Measurements from ENCODE around the gene PCLO.

The PCLO gene

GRCh38 chr7:82964150-82964882 is 198.4 kb downstream of the PCLO start:
- Histone ChIP-seq H3K9me3 (ENCODE audit: control insufficient read depth in 2 of 2, low read length in 2 of 2) (no peaks in the 10 kb centered on the region), H3K4me3 (ENCODE audit: low read length in 2 of 2) (no peak overlapping the region), H3K4me1 (ENCODE audit: control insufficient read depth, insufficient read depth, low read length) (no peaks in the 10 kb centered on the region), H3K27me3 (ENCODE audit: control insufficient read depth in 1 of 2, insufficient read depth in 2 of 2, low read length in 2 of 2) (no peaks in the 10 kb centered on the region), H3K27ac (ENCODE audit: low read length) (no peak overlapping the region), H3K36me3 (ENCODE audit: control insufficient read depth in 2 of 2, insufficient read depth in 2 of 2, low read length in 2 of 2) (no peaks in the 10 kb centered on the region), H3K9ac (ENCODE audit: low read length in 2 of 2) (no peak overlapping the region)

GRCh38 chr7:82961240-82961639 is 201.4 kb downstream of the PCLO start:
- Histone ChIP-seq H3K9me3 (ENCODE audit: control insufficient read depth in 2 of 2, low read length in 2 of 2) (no peaks in the 10 kb centered on the region), H3K4me3 (ENCODE audit: low read length in 2 of 2) (no peak overlapping the region), H3K27me3 (ENCODE audit: control insufficient read depth in 1 of 2, insufficient read depth in 2 of 2, low read length in 2 of 2) (no peaks in the 10 kb centered on the region), H3K27ac (ENCODE audit: low read length) (no peak overlapping the region), H3K4me1 (ENCODE audit: control insufficient read depth, insufficient read depth, low read length) (no peaks in the 10 kb centered on the region), H3K9ac (ENCODE audit: low read length in 2 of 2) (no peak overlapping the region), H3K36me3 (ENCODE audit: control insufficient read depth in 2 of 2, insufficient read depth in 2 of 2, low read length in 2 of 2) (no peaks in the 10 kb centered on the region)

- H3K27me3 ChIP-seq (ENCODE audit: control insufficient read depth in 1 of 2, insufficient read depth in 2 of 2, low read length in 2 of 2), result no peaks in the 10 kb centered on the region
These were observed 203.2 kb downstream of the PCLO start for GRCh38 chr7:82959528-82959927.

GRCh38 chr7:82957521-82957920 is 205.2 kb downstream of the PCLO start:
- no peak overlapping the region for H3K9ac ChIP-seq (ENCODE audit: low read length in 2 of 2)
- no peak overlapping the region for H3K27ac ChIP-seq (ENCODE audit: low read length)
- no peak overlapping the region for H3K4me3 ChIP-seq (ENCODE audit: low read length in 2 of 2)
- no peaks in the 10 kb centered on the region for H3K27me3 ChIP-seq (ENCODE audit: control insufficient read depth in 1 of 2, insufficient read depth in 2 of 2, low read length in 2 of 2)
- H3K9me3 ChIP-seq (ENCODE audit: control insufficient read depth in 2 of 2, low read length in 2 of 2), result peaks cover 0 to 4% of the 10 kb centered on the region in 2 donors
- no peaks in the 10 kb centered on the region for H3K36me3 ChIP-seq (ENCODE audit: control insufficient read depth in 2 of 2, insufficient read depth in 2 of 2, low read length in 2 of 2)
- H3K4me1 ChIP-seq (ENCODE audit: control insufficient read depth, insufficient read depth, low read length), result no peaks in the 10 kb centered on the region

More at GRCh38 chr7:82959528-82959927, 203.2 kb downstream of the PCLO start:
- peaks cover 0 to 4% of the 10 kb centered on the region in 2 donors for H3K9me3 ChIP-seq (ENCODE audit: control insufficient read depth in 2 of 2, low read length in 2 of 2)
- no peaks in the 10 kb centered on the region for H3K36me3 ChIP-seq (ENCODE audit: control insufficient read depth in 2 of 2, insufficient read depth in 2 of 2, low read length in 2 of 2)
- H3K9ac ChIP-seq (ENCODE audit: low read length in 2 of 2), result no peak overlapping the region
- H3K4me3 ChIP-seq (ENCODE audit: low read length in 2 of 2), result no peak overlapping the region
- H3K27ac ChIP-seq (ENCODE audit: low read length), result no peak overlapping the region
- H3K4me1 ChIP-seq (ENCODE audit: control insufficient read depth, insufficient read depth, low read length), result no peaks in the 10 kb centered on the region

GRCh38 chr7:82953324-82954027 is 209.2 kb downstream of the PCLO start:
- Histone ChIP-seq H3K4me3 (ENCODE audit: low read length in 2 of 2) (no peak overlapping the region), H3K27ac (ENCODE audit: low read length) (no peak overlapping the region), H3K9me3 (ENCODE audit: control insufficient read depth in 2 of 2, low read length in 2 of 2) (peaks cover 0 to 8% of the 10 kb centered on the region in 2 donors), H3K4me1 (ENCODE audit: control insufficient read depth, insufficient read depth, low read length) (no peaks in the 10 kb centered on the region), H3K27me3 (ENCODE audit: control insufficient read depth in 1 of 2, insufficient read depth in 2 of 2, low read length in 2 of 2) (no peaks in the 10 kb centered on the region), H3K36me3 (ENCODE audit: control insufficient read depth in 2 of 2, insufficient read depth in 2 of 2, low read length in 2 of 2) (no peaks in the 10 kb centered on the region), H3K9ac (ENCODE audit: low read length in 2 of 2) (no peak overlapping the region)

GRCh38 chr7:82950436-82950835 is 212.2 kb downstream of the PCLO start:
- Histone ChIP-seq H3K27ac (ENCODE audit: low read length) (no peak overlapping the region), H3K4me1 (ENCODE audit: control insufficient read depth, insufficient read depth, low read length) (no peaks in the 10 kb centered on the region), H3K9ac (ENCODE audit: low read length in 2 of 2) (no peak overlapping the region), H3K36me3 (ENCODE audit: control insufficient read depth in 2 of 2, insufficient read depth in 2 of 2, low read length in 2 of 2) (no peaks in the 10 kb centered on the region), H3K9me3 (ENCODE audit: control insufficient read depth in 2 of 2, low read length in 2 of 2) (peaks cover 0 to 4% of the 10 kb centered on the region in 2 donors), H3K27me3 (ENCODE audit: control insufficient read depth in 1 of 2, insufficient read depth in 2 of 2, low read length in 2 of 2) (no peaks in the 10 kb centered on the region), H3K4me3 (ENCODE audit: low read length in 2 of 2) (no peak overlapping the region)

GRCh38 chr7:82945480-82945879 is 217.2 kb downstream of the PCLO start:
- no peak overlapping the region for H3K9ac ChIP-seq (ENCODE audit: low read length in 2 of 2)
- H3K27me3 ChIP-seq (ENCODE audit: control insufficient read depth in 1 of 2, insufficient read depth in 2 of 2, low read length in 2 of 2), result no peaks in the 10 kb centered on the region
- no peak overlapping the region for H3K27ac ChIP-seq (ENCODE audit: low read length)

GRCh38 chr7:82945056-82945455 is 217.6 kb downstream of the PCLO start:
- H3K9me3 ChIP-seq (ENCODE audit: control insufficient read depth in 2 of 2, low read length in 2 of 2), result peaks cover 0 to 4% of the 10 kb centered on the region in 2 donors
- no peak overlapping the region for H3K27ac ChIP-seq (ENCODE audit: low read length)
- H3K36me3 ChIP-seq (ENCODE audit: control insufficient read depth in 2 of 2, insufficient read depth in 2 of 2, low read length in 2 of 2), result no peaks in the 10 kb centered on the region
- H3K9ac ChIP-seq (ENCODE audit: low read length in 2 of 2), result no peak overlapping the region
- no peaks in the 10 kb centered on the region for H3K4me1 ChIP-seq (ENCODE audit: control insufficient read depth, insufficient read depth, low read length)
- no peak overlapping the region for H3K4me3 ChIP-seq (ENCODE audit: low read length in 2 of 2)
- H3K27me3 ChIP-seq (ENCODE audit: control insufficient read depth in 1 of 2, insufficient read depth in 2 of 2, low read length in 2 of 2), result no peaks in the 10 kb centered on the region

More at GRCh38 chr7:82945480-82945879, 217.2 kb downstream of the PCLO start:
- no peaks in the 10 kb centered on the region for H3K4me1 ChIP-seq (ENCODE audit: control insufficient read depth, insufficient read depth, low read length)
- no peaks in the 10 kb centered on the region for H3K36me3 ChIP-seq (ENCODE audit: control insufficient read depth in 2 of 2, insufficient read depth in 2 of 2, low read length in 2 of 2)
- H3K9me3 ChIP-seq (ENCODE audit: control insufficient read depth in 2 of 2, low read length in 2 of 2), result peaks cover 0 to 4% of the 10 kb centered on the region in 2 donors
- no peak overlapping the region for H3K4me3 ChIP-seq (ENCODE audit: low read length in 2 of 2)

- Histone ChIP-seq H3K4me1 (ENCODE audit: control insufficient read depth, insufficient read depth, low read length) (no peaks in the 10 kb centered on the region), H3K36me3 (ENCODE audit: control insufficient read depth in 2 of 2, insufficient read depth in 2 of 2, low read length in 2 of 2) (no peaks in the 10 kb centered on the region), H3K9ac (ENCODE audit: low read length in 2 of 2) (no peak overlapping the region), H3K4me3 (ENCODE audit: low read length in 2 of 2) (no peak overlapping the region), H3K27me3 (ENCODE audit: control insufficient read depth in 1 of 2, insufficient read depth in 2 of 2, low read length in 2 of 2) (no peaks in the 10 kb centered on the region), H3K9me3 (ENCODE audit: control insufficient read depth in 2 of 2, low read length in 2 of 2) (no peaks in the 10 kb centered on the region), H3K27ac (ENCODE audit: low read length) (no peak overlapping the region)
These were observed 230.2 kb downstream of the PCLO start for GRCh38 chr7:82932516-82932915.

- no peak overlapping the region for H3K4me3 ChIP-seq (ENCODE audit: low read length in 2 of 2)
- no peaks in the 10 kb centered on the region for H3K36me3 ChIP-seq (ENCODE audit: control insufficient read depth in 2 of 2, insufficient read depth in 2 of 2, low read length in 2 of 2)
- H3K9ac ChIP-seq (ENCODE audit: low read length in 2 of 2), result no peak overlapping the region
- no peaks in the 10 kb centered on the region for H3K4me1 ChIP-seq (ENCODE audit: control insufficient read depth, insufficient read depth, low read length)
- H3K27me3 ChIP-seq (ENCODE audit: control insufficient read depth in 1 of 2, insufficient read depth in 2 of 2, low read length in 2 of 2), result no peaks in the 10 kb centered on the region
- no peaks in the 10 kb centered on the region for H3K9me3 ChIP-seq (ENCODE audit: control insufficient read depth in 2 of 2, low read length in 2 of 2)
- H3K27ac ChIP-seq (ENCODE audit: low read length), result no peak overlapping the region
These were observed 236.2 kb downstream of the PCLO start for GRCh38 chr7:82926477-82926876.

GRCh38 chr7:82925331-82925730 is 237.4 kb downstream of the PCLO start:
- no peaks in the 10 kb centered on the region for H3K4me1 ChIP-seq (ENCODE audit: control insufficient read depth, insufficient read depth, low read length)

More at GRCh38 chr7:82925331-82925730, 237.4 kb downstream of the PCLO start:
- no peak overlapping the region for H3K9ac ChIP-seq (ENCODE audit: low read length in 2 of 2)
- H3K27ac ChIP-seq (ENCODE audit: low read length), result no peak overlapping the region
- H3K9me3 ChIP-seq (ENCODE audit: control insufficient read depth in 2 of 2, low read length in 2 of 2), result no peaks in the 10 kb centered on the region
- no peaks in the 10 kb centered on the region for H3K27me3 ChIP-seq (ENCODE audit: control insufficient read depth in 1 of 2, insufficient read depth in 2 of 2, low read length in 2 of 2)
- H3K36me3 ChIP-seq (ENCODE audit: control insufficient read depth in 2 of 2, insufficient read depth in 2 of 2, low read length in 2 of 2), result no peaks in the 10 kb centered on the region
- H3K4me3 ChIP-seq (ENCODE audit: low read length in 2 of 2), result no peak overlapping the region
